ENCODE results near the gene PIKFYVE. TPM values are rescaled to one million over a fixed set of nuclear protein-coding genes. Genes with fewer than 3 reads are reported as not detected.

PIKFYVE gene
- total and polyA plus RNA-seq, 10 of the 15 experiments (the other 5 are each of a cell fraction or from before 2014, with no cell fraction given) = 5.2 to 41.7 (median 19.6) TPM

GRCh38 chr2:208251098-208251497 lies 15.0 kb upstream of the PIKFYVE start:
- BruUV-seq (replicated peaks) = no TSS peak
- Histone ChIP-seq H3K4me3 (no peak overlapping the region), H3K9me3 (replicated peaks; ENCODE audit: control insufficient read depth, insufficient read depth, low read length) (no peaks in the 10 kb centered on the region), H3K4me2 (ENCODE audit: control insufficient read depth, insufficient read depth) (no peak overlapping the region), H4K20me1 (ENCODE audit: control insufficient read depth, insufficient read depth) (no peaks in the 10 kb centered on the region), H3K36me3 (ENCODE audit: control insufficient read depth in 2 of 2, insufficient read depth in 2 of 2, low read length in 1 of 2) (peaks cover 2 to 20% of the 10 kb centered on the region in 2 experiments; a peak in 3 of 4 replicates), H3K27ac (ENCODE audit: control insufficient read depth, insufficient read depth) (no peak overlapping the region), H3K27me3 (replicated peaks in 1 of 2; ENCODE audit: control insufficient read depth in 2 of 2, insufficient read depth in 2 of 2, low read length in 1 of 2) (no peaks in the 10 kb centered on the region), H3K79me2 (ENCODE audit: control insufficient read depth, insufficient read depth, low read length) (peaks cover 6% of the 10 kb centered on the region), H3K4me1 (ENCODE audit: control insufficient read depth, insufficient read depth, low read length) (no peaks in the 10 kb centered on the region; the same call in 1 of the 2 replicates), H2AFZ (ENCODE audit: control insufficient read depth, low read depth, low read length) (no peak overlapping the region), H3K9ac (ENCODE audit: control insufficient read depth, insufficient read depth, low read length) (no peak overlapping the region)
- ChIA-PET RAD21 (ENCODE audit: unreplicated experiment) (interaction anchor here (4.2 to 6.5 kb wide), 3 partner anchors 16 to 76 kb away, joined by 25 to 43 read pairs (median 35); partner anchors contain the start of gene PIKFYVE), CTCF (interaction anchor here (0.5 to 4.3 kb wide), 5 partner anchors 10 to 279 kb away, joined by 3 to 51 read pairs (median 4); no protein-coding TSS in a partner anchor), POLR2A (interaction anchor here (0.6 to 5.1 kb wide), 4 partner anchors 15 to 910 kb away, joined by 3 to 49 read pairs (median 4); partner anchors contain the start of gene PIKFYVE), SMC1A (ENCODE audit: uncharacterized antibody, unreplicated experiment) (interaction anchor here (1.3 to 6.7 kb wide), 7 partner anchors 14 to 75 kb away, joined by 3 to 37 read pairs (median 11); partner anchors contain the start of gene PIKFYVE)
- DNase-seq (ENCODE audit: low read depth, low spot score) (no peak), FAIRE-seq (no peak), ATAC-seq (no peak)
- intact Hi-C loops (cut with micrococcal nuclease; ENCODE audit: unreplicated experiment) = no loop called here
- 81% methylated on average over 4 of the region's 4 CpGs for WGBS (ENCODE audit: insufficient coverage, insufficient replicate concordance, low lambda C conversion rate, missing lambda C conversion rate)
- in situ Hi-C loops (cut with MboI) = loop anchor here (10.0 kb wide), 1 partner anchor 626 kb away; the partner anchor contains the start of gene METTL21A
- TF ChIP-seq IKZF1 (conservative IDR thresholded peaks at IDR 0.05) (no peak), MEF2A (IDR thresholded peaks at IDR 0.05; ENCODE audit: insufficient read depth, low read depth, low read length) (no peak), POLR2AphosphoS5 (IDR thresholded peaks at IDR 0.05; ENCODE audit: low read length) (no peak), BRCA1 (IDR thresholded peaks at IDR 0.05; ENCODE audit: low read depth, low read length) (no peak), SUZ12 (IDR thresholded peaks at IDR 0.05; ENCODE audit: unreplicated experiment) (no peak), CEBPZ (IDR thresholded peaks at IDR 0.05; ENCODE audit: low read depth, low read length) (no peak), RBBP5 (conservative IDR thresholded peaks at IDR 0.05) (no peak), NKRF (conservative IDR thresholded peaks at IDR 0.05) (no peak), USF2 (IDR thresholded peaks at IDR 0.05; ENCODE audit: borderline replicate concordance, low read depth, low read length) (no peak), SIX5 (IDR thresholded peaks at IDR 0.05; ENCODE audit: low read depth, low read length, severe bottlenecking) (no peak), BCL3 (IDR thresholded peaks at IDR 0.05; ENCODE audit: borderline replicate concordance, insufficient read depth, low read depth, low read length, poor library complexity, severe bottlenecking) (no peak), JUND (IDR thresholded peaks at IDR 0.05; ENCODE audit: low read depth, low read length) (no peak), HSF1 (IDR thresholded peaks at IDR 0.05; ENCODE audit: low read depth, low read length) (no peak), HDAC6 (IDR thresholded peaks at IDR 0.05; ENCODE audit: unreplicated experiment) (no peak)

All from GM12878 (cell line).